NCI-H526 treated with DMSO at 0.1 percent for 48 hours (cell line): ENCODE measurements around the gene BAIAP2.

ENCODE experiments used
- DNase-seq: peaks from one replicate; lab custom pipeline; 2025; lab: John Stamatoyannopoulos, UW

Gene BAIAP2

GRCh38 chr17:81112450-81112849, 77.5 kb downstream of the BAIAP2 start:
- no peak for DNase-seq

GRCh38 chr17:81113158-81113724, 78.3 kb downstream of the BAIAP2 start:
- no peak for DNase-seq

GRCh38 chr17:81114351-81115093, 79.6 kb downstream of the BAIAP2 start:
- no peak for DNase-seq

- DNase-seq, result no peak
These were observed 80.3 kb downstream of the BAIAP2 start for GRCh38 chr17:81115219-81115618.

- no peak for DNase-seq
These were observed 81.0 kb downstream of the BAIAP2 start for GRCh38 chr17:81115749-81116464.

GRCh38 chr17:81116704-81117103, 81.8 kb downstream of the BAIAP2 start:
- no peak for DNase-seq

- no peak for DNase-seq
These were observed 82.8 kb downstream of the BAIAP2 start for GRCh38 chr17:81117672-81118198.

- no peak for DNase-seq
These were observed 83.6 kb downstream of the BAIAP2 start for GRCh38 chr17:81118308-81119221.

- DNase-seq, result peak; percentile 62
These were observed 84.5 kb downstream of the BAIAP2 start for GRCh38 chr17:81119223-81120148.

- no peak for DNase-seq
These were observed 85.2 kb downstream of the BAIAP2 start for GRCh38 chr17:81120149-81120484.

- no peak for DNase-seq
These were observed 86.0 kb downstream of the BAIAP2 start for GRCh38 chr17:81120695-81121621.

GRCh38 chr17:81121841-81122733, 87.1 kb downstream of the BAIAP2 start:
- DNase-seq, result no peak

- DNase-seq, result no peak
These were observed 88.4 kb downstream of the BAIAP2 start for GRCh38 chr17:81123052-81124048.

- no peak for DNase-seq
These were observed 89.4 kb downstream of the BAIAP2 start for GRCh38 chr17:81124377-81124776.

- DNase-seq, result no peak
These were observed 90.7 kb downstream of the BAIAP2 start for GRCh38 chr17:81125573-81126081.

GRCh38 chr17:81126281-81127132, 91.6 kb downstream of the BAIAP2 start:
- DNase-seq, result no peak
